Islet precursor cell (in vitro differentiated cells): ENCODE results near the gene TMEM80.
A peak's percentile ranks its signal among the peaks of the same experiment; 100 is the strongest.
"Not testable (repeated sequence)": the region's sequence is repeated elsewhere in the genome, so short reads cannot be mapped to it uniquely, and the experiment has no call there.

Experiments used
- DNase-seq: peaks from one replicate; pipeline ENCODE4 v3.0.0-alpha.2; 2018

TMEM80 gene

GRCh38 chr11:695538-696248 lies at the start of gene TMEM80:
Gene TMEM80, plus strand, starts transcription at chr11:695816. Its CDS starts 12 bp downstream, at chr11:695828.
- DNase-seq = peak; percentile 99

GRCh38 chr11:646214-646613 lies 49.4 kb upstream of the TMEM80 start:
- no peak for DNase-seq

GRCh38 chr11:647672-648158 lies 47.9 kb upstream of the TMEM80 start:
- not testable (repeated sequence) for DNase-seq

- no peak for DNase-seq
Observed at GRCh38 chr11:650482-650881, 45.1 kb upstream of the TMEM80 start.

GRCh38 chr11:653136-653535 lies 42.5 kb upstream of the TMEM80 start:
- DNase-seq = not testable (repeated sequence)

- DNase-seq = no peak
Observed at GRCh38 chr11:653837-654236, 41.8 kb upstream of the TMEM80 start.

GRCh38 chr11:654444-654843 lies 41.2 kb upstream of the TMEM80 start:
- not testable (repeated sequence) for DNase-seq

GRCh38 chr11:655036-655726 lies 40.4 kb upstream of the TMEM80 start:
- DNase-seq = no peak

- no peak for DNase-seq
Observed at GRCh38 chr11:656426-656825, 39.2 kb upstream of the TMEM80 start.

GRCh38 chr11:656866-657265 lies 38.8 kb upstream of the TMEM80 start:
- no peak for DNase-seq

GRCh38 chr11:657691-658126 lies 37.9 kb upstream of the TMEM80 start:
- no peak for DNase-seq

- peak; percentile 34 for DNase-seq
Observed at GRCh38 chr11:659532-660085, 36.0 kb upstream of the TMEM80 start.

GRCh38 chr11:660281-660680 lies 35.3 kb upstream of the TMEM80 start:
- no peak for DNase-seq

- no peak for DNase-seq
Observed at GRCh38 chr11:660681-661444, 34.8 kb upstream of the TMEM80 start.

GRCh38 chr11:662689-663274 lies 32.8 kb upstream of the TMEM80 start:
- peak; percentile 78 for DNase-seq

GRCh38 chr11:665062-665703 lies 30.4 kb upstream of the TMEM80 start:
- DNase-seq = no peak

- DNase-seq = no peak
Observed at GRCh38 chr11:665704-666281, 29.8 kb upstream of the TMEM80 start.

GRCh38 chr11:673866-674265 lies 21.8 kb upstream of the TMEM80 start:
- no peak for DNase-seq

GRCh38 chr11:674406-674805 lies 21.2 kb upstream of the TMEM80 start:
- no peak for DNase-seq

GRCh38 chr11:678297-678696 lies 17.3 kb upstream of the TMEM80 start:
- DNase-seq = no peak

GRCh38 chr11:679271-680207 lies 16.1 kb upstream of the TMEM80 start:
- DNase-seq = no peak
